K562 (cell line): ENCODE results near the gene PGBD1. TPM values are rescaled to one million over a fixed set of nuclear protein-coding genes. Genes with fewer than 3 reads are reported as not detected.

Experiments
- BRF1 ChIP-seq: IDR thresholded peaks from 3 replicates; pipeline ENCODE4 v1.6.1; 2011; ENCODE audit warnings: borderline replicate concordance, mild to moderate bottlenecking; ENCODE audit not compliant: insufficient read length; ENCODE audit errors: extremely low read depth
- CBFB ChIP-seq: sonication (generic); formaldehyde crosslinking; IDR thresholded peaks from 2 replicates; pipeline ENCODE4 v1.4.0; 2020; ENCODE audit warnings: mild to moderate bottlenecking, missing genetic modification reagents
- ESRRA ChIP-seq: fragments of 450-650 bp; IDR thresholded peaks from 2 replicates; pipeline ENCODE4 v1.6.1; 2014; ENCODE audit warnings: low read depth, mild to moderate bottlenecking, moderate library complexity, borderline replicate concordance
- FOS ChIP-seq: IDR thresholded peaks from 3 replicates; pipeline ENCODE4 v1.6.1; 2011; ENCODE audit not compliant: insufficient read length; ENCODE audit errors: extremely low read depth
- FOSL1 ChIP-seq: fragments of 200-800 bp; sonication (Bioruptor generic); conservative IDR thresholded peaks from 2 replicates; pipeline ENCODE4 v1.6.1; 2016; ENCODE audit warnings: missing genetic modification characterization, missing compliant biosample characterization
- HNRNPL ChIP-seq: fragments of 200-400 bp; formaldehyde crosslinking; IDR thresholded peaks from 2 replicates; pipeline ENCODE4 v1.6.1; 2017; ENCODE audit warnings: low read depth, mild to moderate bottlenecking, low read length
- HOXB6 ChIP-seq: fragments of 250-450 bp; sonication (Bioruptor Pico); IDR thresholded peaks from 2 replicates; pipeline ENCODE4 v1.5.1; 2022; ENCODE audit warnings: mild to moderate bottlenecking, borderline replicate concordance
- KAT7 ChIP-seq: sonication (generic); formaldehyde crosslinking; IDR thresholded peaks from 2 replicates; pipeline ENCODE4 v1.8.0; 2022; ENCODE audit warnings: missing genetic modification reagents, mild to moderate bottlenecking, borderline replicate concordance
- NCOR1 ChIP-seq: fragments of 450-650 bp; IDR thresholded peaks from 2 replicates; pipeline ENCODE4 v1.6.1; 2016; ENCODE audit warnings: mild to moderate bottlenecking, moderate library complexity
- NFIC ChIP-seq: fragments of 450-650 bp; IDR thresholded peaks from 2 replicates; pipeline ENCODE4 v1.6.1; 2017; ENCODE audit warnings: mild to moderate bottlenecking, inconsistent platforms
- NRF1 ChIP-seq, 2 experiments: fragments of 450-650 bp; IDR thresholded peaks in 1 of 2; conservative IDR thresholded peaks in 1 of 2; 2 replicates each; pipeline ENCODE4 v1.6.1; 2014; ENCODE audit warnings: mild to moderate bottlenecking in 2 of 2
- PKNOX1 ChIP-seq: fragments of 450-650 bp; IDR thresholded peaks from 2 replicates; pipeline ENCODE4 v1.6.1; 2016
- PURB ChIP-seq: sonication (generic); formaldehyde crosslinking; IDR thresholded peaks from 2 replicates; pipeline ENCODE4 v1.9.0; 2021; ENCODE audit warnings: low read depth, mild to moderate bottlenecking, missing genetic modification reagents
- SIN3B ChIP-seq: fragments of 450-650 bp; IDR thresholded peaks from 2 replicates; pipeline ENCODE4 v1.6.1; 2017; ENCODE audit warnings: low read depth, mild to moderate bottlenecking, moderate library complexity
- SPI1 ChIP-seq: IDR thresholded peaks from 2 replicates; pipeline ENCODE4 v1.6.1; 2011; ENCODE audit warnings: low read depth, low read length, control low read depth, borderline replicate concordance
- U2AF1 ChIP-seq: fragments of 200-400 bp; formaldehyde crosslinking; optimal IDR thresholded peaks from 2 replicates; pipeline ENCODE3; 2017; ENCODE audit warnings: mild to moderate bottlenecking, low read depth, low read length, moderate library complexity
- ZNF282 ChIP-seq: sonication (generic); formaldehyde crosslinking; IDR thresholded peaks from 2 replicates; pipeline ENCODE4 v1.8.1; 2023; ENCODE audit warnings: missing genetic modification reagents
- polyA plus RNA-seq, 8 experiments: library from polyadenylated mRNA; depleted of rRNA in 4 of 8; stranded (reverse) in 5 of 8; unstranded in 3 of 8; fragments of >200 nt; fragmentation: Nextera tagmentation in 2 of 8; fragmentation: Illumina TruSeq in 1 of 8; extraction: Ambion mirVana in 2 of 8; extraction: Trizol in 1 of 8; gene quantifications; 2 replicates each; pipeline versions ENCODE4 v1.2.1 to v1.2.3, GENCODE V29; 2011 to 2014; ENCODE audit warnings: inconsistent platforms in 1 of 8, missing spikeins in 1 of 8
- total RNA-seq, 7 experiments: library from RNA; depleted of rRNA in 6 of 7; stranded (reverse); fragments of >200 nt in 6 of 7; fragmentation: Illumina TruSeq in 2 of 7; extraction: Trizol in 2 of 7; gene quantifications; 2 replicates each; pipeline versions ENCODE4 v1.2.1 to v1.2.3, GENCODE V29; 2011 to 2021; ENCODE audit warnings: low replicate concordance in 1 of 7
- TF ChIP-seq, protein P1 (sequence below): fragments of 250-450 bp; sonication (Bioruptor Pico); IDR thresholded peaks from 2 replicates; pipeline ENCODE4 v1.8.0; 2022; ENCODE audit warnings: moderate library complexity, mild to moderate bottlenecking, inconsistent platforms
- TF ChIP-seq, protein P2 (sequence below): fragments of 450-650 bp; IDR thresholded peaks from 2 replicates; pipeline ENCODE4 v1.6.1; 2018; ENCODE audit not compliant: partially characterized antibody

The PGBD1 gene
- total and polyA plus RNA-seq, 9 of the 15 experiments (the other 6 are each of a cell fraction or from before 2014, with no cell fraction given) = 3.3 to 9.0 (median 7.3) TPM

DNA sequence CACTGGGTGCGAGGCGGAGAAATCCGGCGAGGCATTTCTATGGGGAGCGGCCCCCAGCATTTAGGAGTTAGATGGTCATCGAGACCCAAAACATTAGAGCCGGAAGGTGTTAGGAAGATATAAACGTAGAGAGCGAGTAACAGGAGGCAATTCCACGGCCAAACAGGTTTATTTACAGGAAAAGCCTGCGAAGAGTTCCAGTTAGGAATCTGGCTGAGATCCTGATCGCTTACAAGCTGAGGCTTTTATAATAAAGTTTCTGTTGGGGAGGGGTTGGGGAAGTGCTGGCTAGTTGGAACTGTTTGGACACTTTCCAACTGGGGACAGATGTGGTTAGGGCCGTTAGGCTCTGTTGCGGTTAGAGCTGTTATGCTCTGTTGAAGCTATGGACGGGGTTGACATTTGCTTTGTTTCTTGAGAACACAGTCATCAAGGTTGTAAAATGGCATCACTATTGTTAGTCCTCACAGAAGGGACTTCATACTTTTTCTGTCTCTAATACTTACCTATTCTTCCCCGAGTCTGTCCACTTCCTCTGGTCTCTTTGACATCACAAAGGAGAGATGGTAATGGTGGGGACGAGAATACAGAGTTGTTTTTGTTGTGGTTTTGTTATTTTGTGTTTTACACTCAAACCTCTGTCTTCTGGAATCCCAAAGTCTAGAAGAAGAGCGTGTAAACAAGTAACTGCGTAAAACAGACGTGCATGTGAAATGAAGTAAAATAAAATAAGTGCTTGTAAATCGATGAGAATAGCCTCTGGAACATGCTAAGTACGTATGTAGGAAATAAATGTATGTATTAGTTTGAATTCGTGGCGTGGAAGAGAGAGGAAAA lies 55.1 kb downstream of the PGBD1 start (continued):
- TF ChIP-seq U2AF1 = no peak
- TF ChIP-seq, protein P1, sequence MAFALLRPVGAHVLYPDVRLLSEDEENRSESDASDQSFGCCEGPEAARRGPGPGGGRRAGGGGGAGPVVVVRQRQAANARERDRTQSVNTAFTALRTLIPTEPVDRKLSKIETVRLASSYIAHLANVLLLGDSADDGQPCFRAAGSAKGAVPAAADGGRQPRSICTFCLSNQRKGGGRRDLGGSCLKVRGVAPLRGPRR (CRISPR knock-in tag) = no peak
- 0 out of 2 replicates have a peak, but pooled peaks have one; percentile 48 for TF ChIP-seq HOXB6 (CRISPR knock-in tag)
- peak; percentile 92 for TF ChIP-seq SPI1
- TF ChIP-seq FOSL1 = no peak
- TF ChIP-seq NCOR1 = peak; percentile 30; the same call in 1 of the 2 replicates
- no peak for TF ChIP-seq HNRNPL
- no peak for TF ChIP-seq NRF1 (conservative IDR thresholded peaks at IDR 0.05 in 1 of 2, IDR thresholded peaks at IDR 0.05 in 1 of 2)
- no peak for TF ChIP-seq BRF1
- TF ChIP-seq, protein P2, sequence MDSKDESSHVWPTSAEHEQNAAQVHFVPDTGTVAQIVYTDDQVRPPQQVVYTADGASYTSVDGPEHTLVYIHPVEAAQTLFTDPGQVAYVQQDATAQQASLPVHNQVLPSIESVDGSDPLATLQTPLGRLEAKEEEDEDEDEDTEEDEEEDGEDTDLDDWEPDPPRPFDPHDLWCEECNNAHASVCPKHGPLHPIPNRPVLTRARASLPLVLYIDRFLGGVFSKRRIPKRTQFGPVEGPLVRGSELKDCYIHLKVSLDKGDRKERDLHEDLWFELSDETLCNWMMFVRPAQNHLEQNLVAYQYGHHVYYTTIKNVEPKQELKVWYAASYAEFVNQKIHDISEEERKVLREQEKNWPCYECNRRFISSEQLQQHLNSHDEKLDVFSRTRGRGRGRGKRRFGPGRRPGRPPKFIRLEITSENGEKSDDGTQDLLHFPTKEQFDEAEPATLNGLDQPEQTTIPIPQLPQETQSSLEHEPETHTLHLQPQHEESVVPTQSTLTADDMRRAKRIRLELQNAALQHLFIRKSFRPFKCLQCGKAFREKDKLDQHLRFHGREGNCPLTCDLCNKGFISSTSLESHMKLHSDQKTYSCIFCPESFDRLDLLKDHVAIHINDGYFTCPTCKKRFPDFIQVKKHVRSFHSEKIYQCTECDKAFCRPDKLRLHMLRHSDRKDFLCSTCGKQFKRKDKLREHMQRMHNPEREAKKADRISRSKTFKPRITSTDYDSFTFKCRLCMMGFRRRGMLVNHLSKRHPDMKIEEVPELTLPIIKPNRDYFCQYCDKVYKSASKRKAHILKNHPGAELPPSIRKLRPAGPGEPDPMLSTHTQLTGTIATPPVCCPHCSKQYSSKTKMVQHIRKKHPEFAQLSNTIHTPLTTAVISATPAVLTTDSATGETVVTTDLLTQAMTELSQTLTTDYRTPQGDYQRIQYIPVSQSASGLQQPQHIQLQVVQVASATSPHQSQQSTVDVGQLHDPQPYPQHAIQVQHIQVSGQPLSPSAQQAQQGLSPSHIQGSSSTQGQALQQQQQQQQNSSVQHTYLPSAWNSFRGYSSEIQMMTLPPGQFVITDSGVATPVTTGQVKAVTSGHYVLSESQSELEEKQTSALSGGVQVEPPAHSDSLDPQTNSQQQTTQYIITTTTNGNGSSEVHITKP = peak; percentile 26
- TF ChIP-seq ZNF282 (CRISPR knock-in tag) = no peak
- peak; percentile 94 for TF ChIP-seq CBFB (CRISPR knock-in tag)
- TF ChIP-seq PURB (CRISPR knock-in tag) = no peak
- TF ChIP-seq KAT7 = 0 out of 2 replicates have a peak, but pooled peaks have one; percentile 45
- peak; percentile 51 for TF ChIP-seq PKNOX1
- peak; percentile 97; the same call in 1 of the 2 replicates for TF ChIP-seq ESRRA
- no peak for TF ChIP-seq FOS
- peak; percentile 98 for TF ChIP-seq NFIC
- no peak; the same call in 1 of the 2 replicates for TF ChIP-seq SIN3B
